NCI-H1930 (cell line): ENCODE results near the gene ATAD3B.
"Not testable (repeated sequence)": the region's sequence is repeated elsewhere in the genome, so short reads cannot be mapped to it uniquely, and the experiment has no call there.

Experiments
- DNase-seq, 2 experiments: peaks; one replicate each; lab custom pipeline; 2025; lab: John Stamatoyannopoulos, UW

ATAD3B gene

GRCh38 chr1:1533894-1534291 is 62.3 kb downstream of the ATAD3B start:
- not testable (repeated sequence) for DNase-seq

DNA sequence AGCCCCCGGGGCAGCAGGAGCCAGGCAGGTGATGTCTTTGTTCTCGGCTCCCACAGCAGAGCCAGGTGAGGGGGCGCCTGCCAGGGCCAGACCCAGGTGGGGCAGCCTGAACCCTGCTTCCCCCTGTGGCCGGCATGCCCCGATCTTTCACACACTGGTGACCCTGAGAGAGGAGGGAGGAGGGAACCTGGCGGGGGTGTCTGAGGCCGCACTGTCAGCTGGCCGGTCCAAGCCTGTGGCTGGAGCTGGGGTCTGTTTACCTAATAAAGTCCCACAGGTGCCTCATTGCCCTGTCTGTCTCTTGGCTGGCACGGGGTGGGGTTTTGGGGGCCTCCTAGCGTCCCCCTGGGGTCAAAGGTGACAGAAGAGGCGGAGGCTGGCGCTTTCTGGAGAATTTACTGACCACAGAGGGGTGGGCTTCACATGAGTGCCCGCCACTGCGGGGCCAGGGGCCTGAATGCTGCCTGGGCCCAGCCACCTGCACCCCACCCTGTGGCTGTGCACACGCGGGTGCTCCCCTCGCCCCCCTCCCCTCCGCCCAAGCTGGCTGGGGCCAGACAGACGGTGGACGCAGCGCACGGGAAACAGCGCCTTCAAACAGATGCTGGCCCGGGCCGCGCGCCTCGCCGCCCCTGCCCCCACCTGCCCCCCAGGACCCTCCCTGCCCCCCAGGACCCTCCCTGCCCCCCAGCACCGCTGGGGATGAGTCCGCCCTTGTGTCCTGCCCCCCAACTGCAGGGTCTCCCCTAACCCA is 63.0 kb downstream of the ATAD3B start:
- DNase-seq, result no peak

DNA sequence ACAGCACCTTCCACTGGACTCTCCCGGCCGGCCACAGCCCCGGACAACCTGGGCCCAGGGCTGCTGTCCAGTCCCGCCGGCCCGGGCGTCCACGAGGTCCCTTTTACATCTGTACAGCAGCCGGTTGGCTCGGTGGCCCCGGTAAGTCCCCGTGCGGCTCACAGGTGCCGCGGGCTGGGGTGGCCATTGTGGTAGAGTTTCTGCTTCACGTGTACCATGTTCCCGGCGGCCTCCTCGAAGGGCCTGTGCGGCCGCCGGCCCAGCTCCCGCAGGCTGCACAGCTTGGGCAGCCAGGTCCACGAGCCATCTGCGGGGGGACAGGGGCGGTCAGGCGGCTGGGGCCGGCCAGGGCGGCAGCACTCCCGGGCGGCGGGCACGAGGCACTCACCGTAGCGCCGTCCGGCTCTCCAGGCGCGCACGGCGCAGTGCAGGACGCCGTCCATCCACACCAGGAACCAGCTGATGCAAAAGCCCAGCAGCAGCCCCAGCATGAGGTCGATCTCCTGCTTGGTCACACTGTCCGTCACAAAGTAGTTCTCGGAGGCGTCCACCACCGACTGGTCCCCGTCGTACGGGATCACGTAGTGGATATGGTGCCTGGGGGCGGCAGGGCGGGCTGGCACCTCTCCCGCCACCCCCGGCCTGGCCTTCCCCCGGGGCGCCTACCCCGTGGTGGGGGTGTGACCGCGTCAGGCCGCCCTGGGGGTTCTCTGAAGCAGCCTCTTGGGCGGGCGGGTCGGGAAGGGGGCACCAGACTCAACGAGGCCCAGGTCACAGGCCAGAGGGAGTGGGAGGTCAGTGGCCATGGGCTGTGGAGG is 63.8 kb downstream of the ATAD3B start:
- DNase-seq, result no peak

DNA sequence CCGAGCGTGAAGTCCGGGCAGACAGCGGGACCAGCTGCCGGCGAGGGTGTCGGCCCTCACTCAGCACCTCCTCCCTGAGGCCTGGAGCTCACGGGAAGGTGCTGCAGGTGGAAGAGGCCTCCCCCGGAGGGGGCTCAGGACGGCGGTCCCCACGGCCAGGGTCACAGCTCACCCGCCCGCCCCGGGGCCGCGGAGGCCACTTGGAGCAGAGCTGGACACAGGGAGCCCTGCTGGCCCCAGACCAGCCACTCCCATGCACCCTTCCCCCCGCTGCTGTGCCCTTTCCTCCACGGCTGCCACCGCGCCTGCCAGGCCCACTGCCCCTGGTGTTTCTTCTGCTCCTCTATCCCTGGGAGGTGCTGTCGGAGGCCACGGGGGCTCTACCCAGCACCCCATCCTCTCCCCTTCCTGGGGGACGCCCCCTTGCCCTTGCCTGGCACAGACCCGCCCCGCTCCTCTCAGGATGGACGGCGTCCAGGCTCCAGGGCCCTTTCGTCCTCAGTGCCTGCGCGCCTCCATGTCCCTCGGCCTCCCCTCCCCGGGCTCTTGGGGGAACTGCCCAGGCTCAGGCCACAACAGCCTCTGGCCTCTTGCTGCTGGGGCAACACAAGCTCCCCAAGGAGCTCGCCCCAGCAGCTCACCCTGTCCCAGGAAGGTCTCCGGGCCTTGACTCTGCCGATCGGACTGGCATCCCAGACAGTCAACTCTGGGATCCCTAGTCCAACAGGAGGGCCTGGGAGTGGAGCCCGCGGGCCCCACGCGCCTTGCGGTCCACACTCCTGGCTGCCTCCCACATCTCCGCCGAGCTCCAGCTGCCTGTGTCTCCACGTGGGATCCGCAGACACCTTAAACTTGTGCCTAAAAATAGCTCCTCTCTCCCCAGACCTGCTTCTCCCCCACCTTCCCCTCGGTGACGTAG is 64.7 kb downstream of the ATAD3B start:
- DNase-seq, result no peak

DNA sequence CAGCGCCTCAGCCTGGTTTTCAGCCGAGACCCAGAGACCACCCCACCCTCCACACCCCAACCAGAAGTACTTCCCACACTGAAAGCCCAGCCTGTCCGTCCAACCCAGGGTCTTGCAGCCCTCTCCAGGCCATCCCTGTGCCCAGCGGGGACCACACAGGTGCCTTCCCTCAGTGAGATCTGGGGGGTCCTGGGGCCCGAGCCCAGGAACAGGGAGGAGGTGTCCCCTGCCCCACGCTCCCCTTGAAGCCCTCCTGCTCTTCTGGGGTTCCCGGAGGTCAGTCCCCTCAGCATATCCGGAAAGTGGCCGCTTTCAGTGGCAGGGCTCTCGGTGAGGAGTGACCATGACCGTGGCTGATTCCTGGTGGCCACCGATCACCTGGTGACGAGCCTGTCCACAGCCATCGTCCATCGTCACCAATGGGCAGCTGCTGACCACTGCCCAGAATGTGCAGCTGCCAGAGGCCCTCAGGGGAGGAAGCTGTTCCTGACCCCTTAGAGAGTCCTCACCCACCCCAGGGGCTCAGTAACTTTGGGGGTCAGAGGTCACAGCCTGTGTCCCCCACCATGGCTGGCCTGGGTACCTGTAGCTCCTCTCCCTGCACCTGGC is 65.5 kb downstream of the ATAD3B start:
- DNase-seq, result no peak

DNA sequence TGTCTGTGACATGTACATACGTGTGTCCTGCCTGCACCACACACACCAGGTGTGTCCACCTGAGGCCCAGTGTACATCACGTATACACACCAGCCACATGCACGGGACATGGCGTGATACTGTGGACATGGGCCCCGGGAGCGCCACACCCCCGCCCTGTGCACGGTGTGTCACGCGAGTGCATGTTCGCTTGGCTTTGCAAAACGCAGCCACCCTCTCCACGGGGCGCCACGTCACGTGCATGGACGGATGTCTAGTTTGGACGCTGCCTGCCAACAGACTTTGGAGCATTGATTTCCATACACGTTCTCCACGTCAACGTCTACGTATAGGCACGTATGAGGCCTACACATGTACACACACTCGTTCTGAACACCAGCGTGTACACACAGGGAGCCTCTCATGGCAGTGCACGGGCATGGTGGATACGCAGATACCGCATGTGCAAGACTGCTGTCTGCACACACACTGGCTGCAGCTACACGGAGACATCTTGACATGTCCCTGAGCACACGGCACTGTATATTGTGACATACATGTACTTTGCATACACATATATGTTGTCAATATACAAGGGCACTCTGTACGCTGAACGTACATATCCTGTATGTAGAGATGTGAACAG is 66.2 kb downstream of the ATAD3B start:
- DNase-seq, result no peak

DNA sequence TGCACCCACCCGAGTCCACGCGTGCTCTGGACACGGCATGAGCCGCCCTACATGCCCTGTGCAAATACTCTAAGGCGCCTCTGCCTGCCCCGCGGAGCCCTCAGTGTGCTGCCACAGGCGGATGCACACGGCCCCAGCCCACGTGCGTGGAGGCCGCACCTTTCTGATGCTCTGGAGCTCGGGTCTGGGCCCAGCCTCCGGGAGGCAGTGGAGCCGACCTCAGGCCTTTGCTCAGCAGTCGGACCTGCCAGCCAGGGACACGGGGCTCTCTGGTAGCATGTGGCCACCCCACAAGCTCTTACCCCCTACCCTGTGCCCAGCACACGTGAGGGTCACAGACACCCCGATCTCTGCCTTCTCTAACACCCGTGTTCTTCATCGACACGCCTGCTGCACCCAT is 66.8 kb downstream of the ATAD3B start:
- DNase-seq, result no peak

DNA sequence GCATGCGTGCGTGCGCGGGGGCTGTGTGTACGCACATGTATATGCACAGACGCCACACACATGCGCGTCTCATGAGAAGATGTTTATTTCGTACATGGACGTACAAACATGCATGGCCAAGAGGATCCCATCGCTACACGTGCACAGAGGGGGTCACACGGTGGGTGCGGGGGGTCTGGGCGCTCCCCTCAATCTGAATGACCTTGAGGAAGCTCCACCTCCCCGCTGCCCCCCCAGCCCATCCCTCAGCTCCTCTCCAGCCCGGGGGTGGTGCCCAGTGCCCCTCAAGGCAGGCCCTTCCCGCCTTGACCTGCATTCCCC is 67.4 kb downstream of the ATAD3B start:
- no peak for DNase-seq

DNA sequence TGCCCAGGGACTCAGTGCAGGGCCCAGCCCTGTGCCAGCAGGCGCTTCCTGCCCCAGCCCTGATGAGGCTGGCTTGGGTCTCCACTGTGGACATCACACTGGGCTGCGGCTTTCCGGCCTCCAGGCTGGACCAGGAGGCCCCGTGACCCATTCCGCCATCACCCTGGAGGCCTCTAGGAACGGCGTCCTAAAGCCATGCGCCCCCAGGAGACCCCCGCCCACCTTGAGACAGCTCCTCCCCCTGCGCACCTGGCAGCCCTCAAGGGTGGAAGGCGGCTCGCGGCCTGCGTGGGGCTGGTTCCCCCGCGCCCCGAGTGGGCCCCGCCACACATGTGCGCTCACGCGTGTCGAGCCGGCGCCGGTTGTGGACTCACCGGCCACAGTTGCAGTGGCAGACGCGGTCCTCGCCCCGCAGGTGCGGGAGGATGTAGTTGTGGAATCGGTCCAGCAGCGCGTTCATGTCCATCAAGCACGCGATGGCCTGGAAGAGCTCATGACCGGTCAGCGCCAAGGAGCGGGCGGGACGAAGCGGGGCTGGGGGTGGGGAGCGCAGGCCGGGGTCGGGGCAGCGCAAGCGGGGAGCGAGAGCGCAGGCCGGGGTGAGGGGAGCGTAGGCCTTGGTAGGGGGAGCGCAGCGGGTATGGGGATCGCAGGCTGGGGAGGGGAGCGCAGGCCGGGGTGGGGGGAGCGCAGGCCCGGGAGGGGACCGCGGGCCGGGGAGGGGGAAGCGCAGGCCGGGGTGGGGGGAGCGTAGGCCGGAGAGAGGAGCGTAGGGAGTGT is 67.9 kb downstream of the ATAD3B start:
- no peak for DNase-seq

- no peak for DNase-seq
These were observed 68.7 kb downstream of the ATAD3B start, which contains the start of gene TMEM240 for GRCh38 chr1:1540090-1540817. TSS of gene TMEM240 (minus strand) at chr1:1540624. CDS start at chr1:1540346, 278 bp downstream.

GRCh38 chr1:1540818-1541628 is 69.5 kb downstream of the ATAD3B start:
- DNase-seq, result no peak

DNA sequence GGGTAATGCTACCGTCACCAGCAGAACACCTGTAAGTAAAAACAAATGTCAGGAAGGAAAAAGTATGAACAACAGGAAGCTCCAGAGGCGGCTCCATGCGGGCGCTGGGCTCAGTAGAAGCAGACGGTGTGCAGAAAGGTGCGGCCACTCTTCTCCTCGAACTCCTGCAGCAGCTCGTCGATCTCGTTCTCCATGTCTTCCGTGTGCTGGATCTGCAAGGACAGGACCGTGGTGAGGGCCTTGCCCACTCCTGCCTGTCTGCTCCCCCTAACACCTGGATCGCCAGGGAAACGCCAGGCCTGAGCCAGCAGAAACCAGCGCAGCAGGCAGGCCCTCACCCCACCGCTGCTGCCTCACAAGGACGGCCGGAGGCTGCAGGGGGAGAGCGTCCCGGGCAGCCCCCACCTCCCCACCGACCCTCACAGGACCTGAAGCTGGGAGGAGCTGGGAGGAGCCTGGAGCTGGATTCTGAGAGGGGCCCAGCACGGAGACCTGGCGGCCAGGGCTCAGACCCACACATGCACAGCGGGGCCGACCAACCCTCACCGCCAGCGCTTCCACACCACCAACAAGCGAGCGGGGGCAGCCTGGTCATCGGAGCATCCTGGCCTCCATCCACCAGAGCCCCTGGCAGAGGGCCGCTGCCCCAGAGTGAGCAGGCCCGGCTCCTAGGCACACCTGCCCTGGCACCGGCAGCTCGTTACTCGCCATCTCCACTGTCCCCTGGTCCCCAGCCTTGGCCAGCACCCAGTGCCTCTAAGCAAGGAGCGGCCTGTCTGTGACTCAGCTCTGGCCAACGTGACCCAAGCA is 70.6 kb downstream of the ATAD3B start:
- no peak for DNase-seq

GRCh38 chr1:1542766-1543705 is 71.5 kb downstream of the ATAD3B start:
- no peak for DNase-seq

GRCh38 chr1:1543706-1544099 is 72.1 kb downstream of the ATAD3B start:
- no peak for DNase-seq

- DNase-seq, result no peak
These were observed 73.0 kb downstream of the ATAD3B start for GRCh38 chr1:1544544-1544943.
